MG63 (cell line): ENCODE measurements around the gene CHRM4. TPM values are rescaled to one million over a fixed set of nuclear protein-coding genes. Genes with fewer than 3 reads are reported as not detected.

ENCODE experiments used
- DNase-seq: peaks from one replicate; pipeline ENCODE4 v3.0.0-alpha.2; 2020
- H3K27me3 ChIP-seq: fragments of 250-450 bp; sonication (Bioruptor Pico); 2 replicates; pipeline ENCODE4 v1.5.1; 2020; ENCODE audit warnings: mild to moderate bottlenecking, moderate library complexity
- H3K36me3 ChIP-seq: fragments of 250-450 bp; sonication (Bioruptor Pico); 2 replicates; pipeline ENCODE4 v1.5.1; 2020; ENCODE audit warnings: mild to moderate bottlenecking, moderate library complexity
- H3K4me3 ChIP-seq: fragments of 250-450 bp; sonication (Bioruptor Pico); 2 replicates; pipeline ENCODE4 v1.5.1; 2020; ENCODE audit warnings: mild to moderate bottlenecking, moderate library complexity
- H3K9me3 ChIP-seq: fragments of 250-450 bp; sonication (Bioruptor Pico); 2 replicates; pipeline ENCODE4 v1.5.1; 2020; ENCODE audit warnings: mild to moderate bottlenecking, moderate library complexity
- total RNA-seq: library from RNA; depleted of rRNA; stranded (reverse); fragments of >200 nt; shearing (Covaris generic); gene quantifications from 2 replicates; pipeline ENCODE4 v1.2.3, GENCODE V29; 2014; ENCODE audit warnings: low replicate concordance

The CHRM4 gene
- total RNA-seq, 1 experiment from 2014 or later, result not detected

DNA sequence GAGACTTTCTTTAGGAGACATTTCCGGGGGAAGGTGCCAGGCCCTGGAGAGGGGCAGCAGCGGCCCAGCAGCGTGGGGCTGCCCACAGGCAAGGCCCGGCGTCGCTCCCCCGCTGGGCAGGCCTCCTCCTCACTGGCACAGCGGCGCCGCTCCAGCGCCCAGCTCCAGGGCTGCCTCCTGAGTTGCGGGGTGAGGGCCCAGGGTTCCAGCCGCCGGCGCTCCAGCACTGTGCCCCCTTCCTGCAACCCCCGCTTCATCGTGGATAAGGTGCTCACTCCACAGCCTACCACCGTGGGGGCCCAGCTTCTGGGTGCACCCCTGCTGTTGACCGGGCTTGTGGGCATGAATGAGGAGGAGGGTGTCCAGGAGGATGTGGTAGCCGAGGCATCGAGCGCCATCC, 25.3 kb downstream of the CHRM4 start:
- Histone ChIP-seq H3K27me3 (no peaks in the 10 kb centered on the region), H3K36me3 (peaks cover 16% of the 10 kb centered on the region), H3K9me3 (no peaks in the 10 kb centered on the region), H3K4me3 (no peak overlapping the region)
- no peak for DNase-seq

DNA sequence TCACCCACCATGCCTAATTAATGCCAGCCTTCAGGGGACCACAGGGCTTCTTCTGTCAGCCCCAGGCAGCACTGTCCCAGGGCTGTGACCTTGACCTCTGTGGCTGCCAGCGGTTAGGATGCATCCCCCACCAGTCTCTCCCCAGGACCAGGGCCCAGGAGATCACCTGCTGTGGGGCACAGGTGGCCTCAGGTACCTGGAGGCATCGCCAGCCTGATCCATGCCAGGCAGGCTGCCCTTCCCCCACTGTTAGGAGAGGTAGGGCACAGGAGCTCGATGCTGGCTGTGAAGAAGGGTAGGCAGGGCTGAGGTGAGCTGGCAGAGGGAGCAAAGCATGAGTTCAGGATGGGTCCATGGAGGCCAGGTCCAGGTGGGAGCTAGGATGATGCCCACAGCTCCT, 26.8 kb downstream of the CHRM4 start:
- Histone ChIP-seq H3K9me3 (no peaks in the 10 kb centered on the region), H3K27me3 (no peaks in the 10 kb centered on the region), H3K4me3 (no peak overlapping the region), H3K36me3 (peaks cover 12% of the 10 kb centered on the region)
- DNase-seq, result no peak

DNA sequence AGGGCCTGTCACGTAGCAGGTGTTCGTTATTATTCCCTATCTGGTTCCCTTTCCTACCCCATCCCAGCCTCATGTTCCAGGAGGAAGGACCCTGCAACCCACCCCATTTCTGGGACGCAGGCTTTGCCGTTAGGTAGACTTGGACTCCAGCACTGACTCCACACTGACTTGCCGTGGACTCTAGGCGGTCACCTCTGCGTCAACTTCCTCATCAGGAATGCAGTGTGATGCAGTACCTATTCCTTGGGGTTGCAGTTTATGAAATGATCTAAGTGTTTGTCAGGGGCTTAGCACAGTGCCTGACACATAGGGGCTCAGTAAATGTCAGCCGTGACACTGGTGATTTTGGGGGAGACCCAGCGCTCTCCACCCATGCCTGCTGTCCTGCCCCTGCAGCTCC, 27.5 kb downstream of the CHRM4 start:
- Histone ChIP-seq H3K9me3 (no peaks in the 10 kb centered on the region), H3K4me3 (no peak overlapping the region), H3K27me3 (no peaks in the 10 kb centered on the region), H3K36me3 (peaks cover 9% of the 10 kb centered on the region)
- DNase-seq, result no peak

DNA sequence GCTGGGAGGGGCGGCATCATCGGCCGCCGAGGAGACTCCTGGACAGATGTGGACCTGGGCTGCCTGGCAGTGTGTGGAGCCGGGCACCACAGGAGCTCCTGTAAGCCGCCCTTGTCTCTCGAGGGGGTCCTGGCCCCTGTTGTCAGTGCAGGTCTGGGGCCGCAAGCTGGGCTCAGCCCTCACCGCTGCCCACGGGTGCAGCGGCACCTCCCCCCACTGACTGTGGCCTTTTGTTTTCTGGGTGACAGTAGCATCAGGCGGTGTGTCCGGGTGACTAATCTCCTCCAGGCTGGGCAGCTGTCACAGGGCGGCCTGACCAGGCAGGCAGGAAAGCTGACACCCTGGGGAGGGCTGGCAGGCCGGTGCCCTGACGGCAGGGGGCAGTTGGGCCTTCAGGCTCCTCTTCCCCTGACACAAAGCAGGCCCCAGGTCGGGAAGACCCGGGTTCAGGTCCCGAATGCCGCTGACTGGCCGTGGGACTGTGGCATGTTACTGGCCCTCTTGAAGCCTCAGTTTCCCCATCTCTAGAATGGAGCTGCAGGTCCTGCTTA, 28.0 kb downstream of the CHRM4 start:
- DNase-seq, result peak; percentile 31
- no peaks in the 10 kb centered on the region for H3K9me3 ChIP-seq
- no peaks in the 10 kb centered on the region for H3K27me3 ChIP-seq
- H3K4me3 ChIP-seq, result no peak overlapping the region
- H3K36me3 ChIP-seq, result peaks cover 7% of the 10 kb centered on the region

DNA sequence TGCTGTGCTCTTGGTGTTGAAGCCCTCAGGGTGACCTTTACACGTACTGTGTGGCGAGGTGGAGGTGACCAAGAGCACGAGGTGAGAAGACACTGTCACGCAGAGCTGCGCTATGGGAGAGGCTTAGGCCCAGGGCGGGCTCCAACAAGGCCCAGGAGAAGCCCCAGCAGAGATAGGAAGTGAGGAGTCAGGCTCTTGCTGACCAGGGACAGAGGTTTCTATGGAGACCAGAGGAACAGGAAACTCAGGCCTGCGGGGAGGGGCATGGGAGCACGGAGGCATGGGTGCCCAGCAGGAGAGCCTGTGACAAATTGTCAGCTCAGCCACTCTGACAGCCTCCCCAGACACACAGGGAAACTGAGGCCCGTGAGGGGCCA, 28.6 kb downstream of the CHRM4 start:
- Histone ChIP-seq H3K27me3 (no peaks in the 10 kb centered on the region), H3K4me3 (no peak overlapping the region), H3K9me3 (no peaks in the 10 kb centered on the region), H3K36me3 (peaks cover 4% of the 10 kb centered on the region; the same call in 1 of the 2 replicates)
- DNase-seq, result no peak

DNA sequence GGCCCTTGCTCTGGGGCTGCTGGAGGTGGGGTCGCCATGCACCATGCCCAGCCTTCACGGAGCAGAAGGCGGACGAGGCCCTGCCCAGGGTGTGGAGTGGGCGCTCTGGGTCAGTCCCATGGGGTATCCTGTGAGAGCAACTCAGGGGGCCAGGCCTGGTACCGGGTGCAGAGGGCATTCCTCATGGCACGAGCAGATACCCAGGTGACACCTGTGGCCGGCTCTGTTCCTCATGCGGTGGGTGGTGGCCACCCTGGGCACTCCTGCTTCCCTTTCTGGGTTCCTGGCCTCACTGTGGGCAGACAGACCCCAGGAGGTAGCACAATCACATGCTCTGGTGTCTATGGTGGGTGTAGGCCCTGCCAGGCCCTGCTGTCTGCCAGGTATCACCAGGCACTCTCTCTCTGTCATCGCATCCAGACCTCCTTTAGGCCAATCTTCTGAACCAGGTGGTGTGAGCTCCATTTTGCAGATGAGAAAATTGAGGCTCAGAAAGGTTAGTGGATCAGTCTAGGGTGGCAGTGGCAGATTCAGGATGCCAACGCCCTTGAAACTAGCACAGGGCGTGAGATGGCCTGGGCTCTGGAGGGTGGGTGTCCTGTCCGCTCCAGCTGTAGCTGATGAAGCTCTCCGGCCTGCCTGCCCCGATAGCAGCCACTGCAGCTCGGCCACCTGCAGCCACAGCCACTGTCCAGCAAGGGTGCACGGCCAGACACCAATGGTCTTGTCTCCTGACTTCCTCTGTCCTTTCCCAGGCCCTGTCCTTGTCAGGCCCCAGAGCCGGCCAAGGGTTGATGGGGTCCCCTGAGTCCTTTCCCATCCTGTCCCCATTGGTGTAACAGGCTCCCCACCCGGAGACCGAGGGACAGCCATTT, 29.2 kb downstream of the CHRM4 start:
- Histone ChIP-seq H3K27me3 (no peaks in the 10 kb centered on the region), H3K4me3 (no peak overlapping the region), H3K36me3 (no peaks in the 10 kb centered on the region), H3K9me3 (no peaks in the 10 kb centered on the region)
- no peak for DNase-seq

DNA sequence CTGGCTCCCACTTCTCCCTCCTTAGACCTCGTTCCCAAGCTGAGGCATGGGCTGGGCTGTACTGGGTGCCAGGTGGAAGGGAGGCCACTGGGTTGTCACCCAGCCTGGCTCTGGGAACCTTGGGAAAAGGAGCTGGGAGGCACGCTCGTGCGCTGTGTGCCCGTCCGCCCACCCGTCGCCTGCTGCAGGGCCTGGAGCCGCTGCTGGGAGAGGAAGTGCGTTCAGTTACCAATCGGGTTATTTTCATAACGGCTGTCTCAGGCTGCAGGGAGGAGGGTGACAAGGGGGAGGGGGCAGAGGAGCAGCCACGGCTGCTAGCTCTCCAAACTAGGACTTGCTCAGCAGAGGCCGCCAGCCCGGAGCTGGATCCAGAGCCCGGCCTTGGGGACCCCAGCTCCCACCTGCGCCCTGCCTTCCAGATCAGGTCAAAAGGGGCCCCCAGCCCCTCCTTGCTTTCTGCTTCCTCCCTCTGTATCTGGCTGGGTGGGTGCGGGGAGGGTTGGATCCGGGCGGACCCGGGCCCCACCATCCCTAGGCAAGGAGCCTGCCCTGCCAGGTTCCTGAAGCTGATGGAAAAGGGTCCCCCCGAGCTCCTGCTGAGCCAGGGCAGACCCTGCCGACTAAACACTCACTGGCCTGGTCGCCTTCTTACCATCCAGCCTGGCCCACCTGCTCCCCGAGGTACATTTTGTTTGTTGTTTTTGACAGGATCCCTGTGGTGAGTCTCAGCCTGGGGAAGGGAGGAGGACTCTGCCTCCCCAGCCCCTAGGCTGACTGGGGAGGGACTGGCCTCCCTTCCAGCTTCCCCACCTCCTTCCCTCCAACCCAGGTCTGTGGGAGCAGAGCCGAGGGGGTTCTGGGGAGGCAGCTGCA, 30.1 kb downstream of the CHRM4 start:
- DNase-seq, result no peak
- Histone ChIP-seq H3K9me3 (no peaks in the 10 kb centered on the region), H3K36me3 (no peaks in the 10 kb centered on the region), H3K4me3 (no peak overlapping the region), H3K27me3 (no peaks in the 10 kb centered on the region)

DNA sequence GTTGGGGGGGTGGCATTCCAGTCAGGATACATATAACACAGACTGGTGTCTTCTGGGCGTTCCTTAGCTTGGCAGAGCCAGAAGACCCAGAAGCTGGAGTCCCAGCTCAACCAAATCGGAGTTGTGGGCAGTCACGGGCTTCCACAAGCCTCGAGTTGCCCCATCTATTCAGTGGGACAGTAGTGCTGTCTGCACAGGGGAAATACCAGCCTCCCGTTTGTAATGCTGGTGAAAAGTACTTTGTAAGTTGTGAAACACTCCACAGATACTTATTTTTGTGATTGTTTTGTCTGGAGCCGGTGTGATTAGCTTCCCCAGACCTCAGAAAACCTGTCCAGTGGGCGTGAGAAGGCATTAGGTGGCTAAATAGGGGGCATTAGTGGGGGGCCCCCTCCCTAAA, 30.7 kb downstream of the CHRM4 start:
- Histone ChIP-seq H3K36me3 (no peaks in the 10 kb centered on the region), H3K9me3 (no peaks in the 10 kb centered on the region), H3K4me3 (no peak overlapping the region), H3K27me3 (no peaks in the 10 kb centered on the region)
- DNase-seq, result no peak

DNA sequence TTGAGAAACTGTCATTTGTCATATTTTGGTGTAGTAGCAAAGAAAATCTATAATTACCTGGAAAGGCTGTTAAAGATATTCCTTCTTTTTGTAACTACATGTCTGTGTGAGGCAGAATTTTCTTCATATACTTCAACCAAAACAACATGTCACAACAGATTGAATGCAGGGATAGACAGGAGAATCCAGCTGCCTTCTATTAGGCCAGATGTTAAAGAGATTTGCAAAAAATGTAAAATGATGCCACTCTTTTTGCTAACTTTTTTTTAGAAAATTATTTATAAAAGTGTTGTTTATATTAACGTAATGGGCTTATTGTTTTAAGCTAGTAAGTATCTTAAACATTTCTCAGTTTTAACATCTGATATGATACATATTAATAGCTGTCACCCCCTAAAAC, 31.6 kb downstream of the CHRM4 start:
- Histone ChIP-seq H3K36me3 (no peaks in the 10 kb centered on the region), H3K4me3 (no peak overlapping the region), H3K27me3 (no peaks in the 10 kb centered on the region), H3K9me3 (no peaks in the 10 kb centered on the region)
- DNase-seq, result no peak

DNA sequence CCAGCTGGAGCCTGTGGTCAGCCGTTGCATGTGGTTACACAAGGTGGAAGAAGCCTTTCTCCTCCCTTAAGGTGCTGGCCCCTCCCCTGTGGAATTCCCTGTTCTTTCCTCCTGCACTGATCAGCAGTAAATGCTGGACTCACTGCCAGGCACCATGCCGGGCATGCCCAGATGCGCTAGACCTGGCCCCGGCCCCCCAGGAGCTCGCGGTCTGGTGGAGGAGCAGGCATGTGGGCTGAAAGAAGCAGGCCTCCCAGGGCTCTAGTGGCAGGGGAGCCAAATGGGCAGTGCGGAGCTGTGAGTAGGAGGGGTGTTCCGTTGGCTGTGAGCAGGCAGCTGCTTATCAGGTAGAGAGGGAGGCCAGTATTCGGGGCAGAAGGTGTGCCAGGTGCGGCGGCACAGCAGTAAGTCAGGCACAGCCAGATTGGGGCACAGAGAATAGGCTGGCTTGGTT, 34.1 kb downstream of the CHRM4 start:
- H3K4me3 ChIP-seq, result no peak overlapping the region
- no peak for DNase-seq
- H3K27me3 ChIP-seq, result no peaks in the 10 kb centered on the region
- H3K36me3 ChIP-seq, result no peaks in the 10 kb centered on the region; the same call in 1 of the 2 replicates
- H3K9me3 ChIP-seq, result no peaks in the 10 kb centered on the region

DNA sequence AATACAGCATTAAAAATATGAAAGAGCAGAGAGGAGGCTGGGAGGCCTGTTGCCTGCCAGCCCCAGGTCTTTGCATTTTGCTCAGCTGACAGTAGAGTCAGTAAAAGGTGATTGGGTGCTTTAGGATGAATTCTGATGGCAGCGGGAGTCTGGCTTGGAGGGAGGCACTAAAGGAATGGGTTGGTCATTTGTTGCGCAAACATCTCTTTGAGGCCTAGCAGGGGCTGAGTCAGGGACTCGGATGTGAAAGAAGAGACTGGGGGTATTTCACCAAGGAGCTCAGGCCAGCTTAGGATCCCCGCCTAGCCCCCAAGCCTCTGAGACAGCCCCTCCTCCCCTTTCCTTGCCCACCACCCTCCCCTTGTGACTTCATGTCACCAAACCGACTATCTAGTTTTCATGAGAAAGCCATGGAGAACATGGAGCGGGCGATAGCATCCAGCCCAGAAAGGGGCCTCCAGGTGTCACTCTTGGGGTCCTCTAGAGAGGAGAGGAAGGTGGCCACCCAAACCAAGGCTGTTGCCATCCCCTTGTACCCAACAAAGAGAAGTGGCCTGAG, 34.6 kb downstream of the CHRM4 start:
- H3K36me3 ChIP-seq, result no peaks in the 10 kb centered on the region; the same call in 1 of the 2 replicates
- no peak for DNase-seq
- no peak overlapping the region for H3K4me3 ChIP-seq
- H3K27me3 ChIP-seq, result no peaks in the 10 kb centered on the region
- H3K9me3 ChIP-seq, result no peaks in the 10 kb centered on the region

DNA sequence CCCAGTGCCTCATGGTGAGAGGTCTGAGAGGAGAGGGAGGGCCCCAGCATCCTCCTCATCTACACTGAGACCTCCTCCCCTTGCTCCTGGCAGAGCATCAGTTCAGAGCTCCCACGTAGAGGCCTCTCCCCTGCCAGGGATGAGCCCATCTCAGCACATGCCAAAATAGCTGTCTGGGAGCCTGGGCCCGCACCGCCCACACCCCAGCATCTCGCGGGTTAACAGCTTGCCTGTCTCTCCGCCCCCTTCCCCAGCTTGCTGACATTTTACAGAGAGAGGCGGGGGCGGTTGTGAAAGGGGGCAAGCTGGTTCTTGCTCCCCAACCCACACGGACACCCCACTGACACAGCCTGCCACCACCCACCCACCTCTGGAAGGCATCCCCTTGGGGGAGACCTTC, 37.9 kb downstream of the CHRM4 start:
- Histone ChIP-seq H3K36me3 (no peaks in the 10 kb centered on the region; the same call in 1 of the 2 replicates), H3K9me3 (no peaks in the 10 kb centered on the region), H3K4me3 (no peak overlapping the region), H3K27me3 (no peaks in the 10 kb centered on the region)
- peak; percentile 39 for DNase-seq

DNA sequence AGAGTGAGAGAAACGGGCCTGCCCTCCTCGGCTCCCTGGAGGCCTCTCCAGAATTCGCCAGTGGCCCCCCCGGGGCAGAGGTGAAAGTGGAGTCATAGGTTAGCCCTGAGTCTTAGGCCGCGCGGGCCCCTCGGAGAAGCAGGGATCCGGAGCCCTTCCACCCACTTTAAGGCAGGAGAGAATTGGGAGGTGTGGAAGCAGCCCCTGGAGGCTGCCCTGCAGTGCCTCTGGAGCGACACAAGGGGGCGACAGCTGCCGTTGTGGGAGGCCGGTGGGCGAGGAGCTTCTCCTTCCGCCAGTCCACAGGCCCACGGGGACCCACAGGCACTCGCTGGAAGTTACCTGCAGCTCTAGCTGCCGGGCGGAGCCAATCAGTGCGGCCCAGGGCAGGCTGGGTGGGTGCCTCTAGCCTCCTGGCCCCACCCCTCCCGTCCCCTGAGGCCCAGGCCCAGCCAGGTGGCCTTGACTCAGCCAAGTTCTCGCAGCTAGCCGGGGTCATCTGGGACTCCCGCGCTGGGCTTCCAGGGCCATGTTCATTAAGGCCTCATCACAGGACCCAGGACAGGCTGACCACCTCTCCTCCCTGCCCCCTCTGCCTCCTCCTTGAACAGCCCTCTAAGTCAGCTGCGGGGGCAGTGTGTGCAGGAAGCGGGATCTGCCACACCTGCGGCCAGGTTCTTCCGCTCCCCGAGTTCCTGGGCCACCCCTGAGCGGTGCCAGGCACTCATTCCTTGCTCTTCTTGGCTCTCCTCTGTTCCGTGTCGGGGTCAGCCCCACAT, 39.3 kb downstream of the CHRM4 start:
- Histone ChIP-seq H3K9me3 (no peaks in the 10 kb centered on the region), H3K36me3 (no peaks in the 10 kb centered on the region; the same call in 1 of the 2 replicates), H3K27me3 (no peaks in the 10 kb centered on the region), H3K4me3 (no peak overlapping the region)
- DNase-seq, result no peak

DNA sequence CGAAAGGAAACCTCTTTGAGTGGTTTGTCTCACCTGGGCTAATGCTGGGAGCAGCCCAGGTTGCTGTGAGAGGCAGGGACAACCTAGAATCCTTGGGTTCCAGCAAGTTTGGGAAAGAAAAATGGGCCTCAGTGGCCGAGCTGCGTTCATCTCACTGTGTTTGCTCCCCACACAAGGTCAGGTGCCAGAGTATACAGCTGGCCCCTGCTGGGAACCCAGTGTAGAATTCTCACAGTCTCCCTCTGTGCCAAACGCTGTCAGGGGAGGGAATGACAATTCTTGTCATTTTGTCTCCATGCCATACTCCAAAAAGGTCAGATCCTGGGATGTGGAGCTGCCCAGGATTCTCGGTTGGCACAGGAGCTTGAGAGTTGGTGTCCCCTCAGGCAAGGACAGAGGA, 40.0 kb downstream of the CHRM4 start:
- no peaks in the 10 kb centered on the region; the same call in 1 of the 2 replicates for H3K36me3 ChIP-seq
- DNase-seq, result no peak
- no peak overlapping the region for H3K4me3 ChIP-seq
- no peaks in the 10 kb centered on the region for H3K27me3 ChIP-seq
- no peaks in the 10 kb centered on the region for H3K9me3 ChIP-seq

DNA sequence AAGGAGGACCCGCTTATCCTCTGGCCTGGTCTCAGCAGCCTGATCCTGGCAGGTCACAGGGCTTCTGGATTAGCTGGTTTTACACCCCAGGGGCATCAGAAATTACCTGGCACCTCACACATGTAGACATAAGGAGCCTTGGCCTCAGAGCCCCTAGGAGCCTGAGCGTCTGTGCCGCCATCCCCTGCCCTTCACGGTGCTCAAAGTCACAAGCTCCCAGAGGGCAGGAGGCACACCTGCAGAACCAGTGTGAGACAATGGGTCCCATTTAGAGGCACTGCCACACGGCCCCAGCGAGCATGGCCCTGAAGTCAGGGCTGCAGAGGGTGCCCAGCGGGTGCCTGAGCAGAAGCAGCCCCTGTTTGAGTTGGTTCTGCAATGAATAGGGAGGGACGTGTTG, 40.4 kb downstream of the CHRM4 start:
- DNase-seq, result no peak
- Histone ChIP-seq H3K27me3 (no peaks in the 10 kb centered on the region), H3K36me3 (no peaks in the 10 kb centered on the region; the same call in 1 of the 2 replicates), H3K4me3 (no peak overlapping the region), H3K9me3 (no peaks in the 10 kb centered on the region)

DNA sequence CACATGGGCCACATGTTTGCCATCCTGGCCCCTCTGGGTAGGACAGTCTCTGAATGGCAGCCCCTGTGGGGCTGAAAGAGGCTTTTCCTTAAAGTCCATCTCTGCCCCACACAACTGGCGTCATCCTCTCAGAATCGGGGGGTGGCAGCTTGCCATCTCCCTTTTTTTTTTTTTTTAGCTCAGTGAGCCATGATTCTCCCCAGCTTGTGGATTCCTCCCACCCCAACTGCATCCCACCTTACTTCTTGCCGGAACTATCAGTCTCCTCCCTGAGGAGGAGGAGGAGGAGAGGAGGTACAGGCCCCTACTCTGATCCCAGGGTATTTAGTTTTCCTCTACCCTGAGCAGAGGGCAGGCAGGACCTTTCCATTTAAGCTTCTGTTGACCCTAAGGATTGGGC, 40.9 kb downstream of the CHRM4 start:
- Histone ChIP-seq H3K4me3 (no peak overlapping the region), H3K36me3 (no peaks in the 10 kb centered on the region; the same call in 1 of the 2 replicates), H3K9me3 (no peaks in the 10 kb centered on the region), H3K27me3 (no peaks in the 10 kb centered on the region)
- no peak for DNase-seq
